ENCODE measurements around the gene TLN1. TPM values are rescaled to one million over a fixed set of nuclear protein-coding genes. Genes with fewer than 3 reads are reported as not detected.

TLN1 gene
- total RNA-seq, 2 experiments from 2014 or later: 98.8 to 177 TPM

- H4K20me1 ChIP-seq (ENCODE audit: insufficient read depth, low read length): no peaks in the 10 kb centered on the region
- DNase-seq (ENCODE audit: low spot score): no peak
- no peak for TF ChIP-seq EZH2phosphoT487 (IDR thresholded peaks at IDR 0.05; ENCODE audit: borderline replicate concordance, low read depth, low read length)
- TF ChIP-seq CTCF (conservative IDR thresholded peaks at IDR 0.05; ENCODE audit: low read length): no peak
- H3K9me3 ChIP-seq (ENCODE audit: low read length): no peaks in the 10 kb centered on the region
- H3K4me3 ChIP-seq (ENCODE audit: low read depth, low read length, poor library complexity, severe bottlenecking): no peak overlapping the region
- H3K9me2 ChIP-seq (ENCODE audit: insufficient read depth, low read length): no peaks in the 10 kb centered on the region
- CTCF ChIA-PET (ENCODE audit: unreplicated experiment): interaction anchor here (1.0 kb wide), 1 partner anchor 10 kb away, joined by 4 read pairs; no protein-coding TSS in a partner anchor
- POLR2A ChIA-PET: interaction anchor here (0.6 to 2.0 kb wide), 4 partner anchors 12 to 158 kb away, joined by 3 to 4 read pairs (median 3); partner anchors contain the start of gene ARHGEF39
- H3K4me1 ChIP-seq (ENCODE audit: insufficient read depth, low read length, poor library complexity, severe bottlenecking): peaks cover 47% of the 10 kb centered on the region
- intact Hi-C loops (cut with micrococcal nuclease; ENCODE audit: unreplicated experiment): no loop called here
- BruUV-seq (replicated peaks): no TSS peak
- H3K36me3 ChIP-seq (ENCODE audit: insufficient read depth, low read length): peaks cover 9% of the 10 kb centered on the region
- no peaks in the 10 kb centered on the region; the same call in 1 of the 2 replicates for H3K79me2 ChIP-seq (ENCODE audit: insufficient read depth, low read depth, low read length)
- H3K4me2 ChIP-seq (ENCODE audit: low read length): no peak overlapping the region
- H2AFZ ChIP-seq (ENCODE audit: low read length): no peak overlapping the region
- no peak overlapping the region for H3K27ac ChIP-seq (ENCODE audit: low read depth, low read length, poor library complexity, severe bottlenecking)
These were observed 46.5 kb upstream of the TLN1 start for GRCh38 chr9:35778496-35778895.

- Histone ChIP-seq H3K4me2 (ENCODE audit: low read length) (peak overlapping the region; percentile 76), H3K9me2 (ENCODE audit: insufficient read depth, low read length) (no peaks in the 10 kb centered on the region), H3K4me1 (ENCODE audit: insufficient read depth, low read length, poor library complexity, severe bottlenecking) (peaks cover 58% of the 10 kb centered on the region), H3K9me3 (ENCODE audit: low read length) (no peaks in the 10 kb centered on the region), H4K20me1 (ENCODE audit: insufficient read depth, low read length) (no peaks in the 10 kb centered on the region), H3K4me3 (ENCODE audit: low read depth, low read length, poor library complexity, severe bottlenecking) (peak overlapping the region; percentile 39), H3K27ac (ENCODE audit: low read depth, low read length, poor library complexity, severe bottlenecking) (peak overlapping the region; percentile 89), H3K36me3 (ENCODE audit: insufficient read depth, low read length) (peaks cover 5% of the 10 kb centered on the region), H3K79me2 (ENCODE audit: insufficient read depth, low read depth, low read length) (no peaks in the 10 kb centered on the region; the same call in 1 of the 2 replicates), H2AFZ (ENCODE audit: low read length) (no peak overlapping the region; the same call in 1 of the 2 replicates)
- TF ChIP-seq EZH2phosphoT487 (IDR thresholded peaks at IDR 0.05; ENCODE audit: borderline replicate concordance, low read depth, low read length): no peak
- no peak for TF ChIP-seq CTCF (conservative IDR thresholded peaks at IDR 0.05; ENCODE audit: low read length)
- peak; percentile 95 for DNase-seq (ENCODE audit: low spot score)
- intact Hi-C loops (cut with micrococcal nuclease; ENCODE audit: unreplicated experiment): loop anchor here (1.0 kb wide), 1 partner anchor 19 kb away; no protein-coding TSS in a partner anchor
- no TSS peak for BruUV-seq (replicated peaks)
- POLR2A ChIA-PET: interaction anchor here (0.5 to 2.4 kb wide), 16 partner anchors 9 to 1611 kb away, joined by 3 to 12 read pairs (median 4); partner anchors contain the start of genes GBA2, RGP1 and TLN1
- CTCF ChIA-PET (ENCODE audit: unreplicated experiment): interaction anchor here (0.9 to 1.5 kb wide), 4 partner anchors 14 to 48 kb away, joined by 3 to 4 read pairs (median 3); no protein-coding TSS in a partner anchor
These were observed 44.0 kb upstream of the TLN1 start for GRCh38 chr9:35776018-35776417.

Measured in OCI-LY7 (cell line).